HG03378 (cell line): ENCODE data around the gene MYO1G.
"Not testable (repeated sequence)": the region's sequence is repeated elsewhere in the genome, so short reads cannot be mapped to it uniquely, and the experiment has no call there.

Source experiments
- ATAC-seq: cut with Tn5 transposase; IDR thresholded peaks from one replicate; pipeline ENCODE4 v1.9.1; 2021; ENCODE audit warnings: mild to moderate bottlenecking, moderate library complexity; ENCODE audit not compliant: unreplicated experiment

Gene MYO1G

GRCh38 chr7:44944821-44945220, 34.0 kb downstream of the MYO1G start:
- ATAC-seq: no peak

GRCh38 chr7:44943631-44944030, 35.2 kb downstream of the MYO1G start:
- ATAC-seq: no peak

GRCh38 chr7:44937426-44937825, 41.4 kb downstream of the MYO1G start:
- ATAC-seq: no peak

GRCh38 chr7:44936322-44936721, 42.5 kb downstream of the MYO1G start:
- ATAC-seq: peak; percentile 46

GRCh38 chr7:44935583-44935982, 43.2 kb downstream of the MYO1G start:
- ATAC-seq: no peak

- no peak for ATAC-seq
These were observed 43.8 kb downstream of the MYO1G start for GRCh38 chr7:44935016-44935415.

- ATAC-seq: not testable (repeated sequence)
These were observed 44.3 kb downstream of the MYO1G start for GRCh38 chr7:44934510-44934909.

GRCh38 chr7:44930921-44931320, 47.9 kb downstream of the MYO1G start:
- no peak for ATAC-seq

- no peak for ATAC-seq
These were observed 56.5 kb downstream of the MYO1G start for GRCh38 chr7:44922351-44922694.

- ATAC-seq: no peak
These were observed 57.0 kb downstream of the MYO1G start for GRCh38 chr7:44921607-44922350.

- no peak for ATAC-seq
These were observed 58.7 kb downstream of the MYO1G start for GRCh38 chr7:44920119-44920518.

GRCh38 chr7:44918029-44918428, 60.8 kb downstream of the MYO1G start:
- ATAC-seq: no peak

- ATAC-seq: no peak
These were observed 61.4 kb downstream of the MYO1G start for GRCh38 chr7:44917465-44917864.

- no peak for ATAC-seq
These were observed 63.7 kb downstream of the MYO1G start for GRCh38 chr7:44914992-44915607.

- ATAC-seq: no peak
These were observed 66.0 kb downstream of the MYO1G start for GRCh38 chr7:44912775-44913347.
